HEK293T (cell line): ENCODE measurements around the gene PINK1.

ENCODE experiments used
- ARNT ChIP-seq: fragments of 450-650 bp; IDR thresholded peaks from 2 replicates; pipeline ENCODE4 v1.6.1; 2017; ENCODE audit warnings: mild to moderate bottlenecking
- BHLHE40 ChIP-seq: fragments of 450-650 bp; IDR thresholded peaks from 2 replicates; pipeline ENCODE4 v1.6.1; 2016; ENCODE audit warnings: mild to moderate bottlenecking, moderate library complexity, borderline replicate concordance
- ELF4 ChIP-seq: fragments of 450-650 bp; IDR thresholded peaks from 2 replicates; pipeline ENCODE4 v1.6.1; 2017; ENCODE audit warnings: antibody characterized with exemption
- L3MBTL2 ChIP-seq: fragments of 450-650 bp; conservative IDR thresholded peaks from 2 replicates; pipeline ENCODE4 v1.6.1; 2016; ENCODE audit warnings: mild to moderate bottlenecking
- LEF1 ChIP-seq: fragments of 450-650 bp; IDR thresholded peaks from 2 replicates; pipeline ENCODE4 v1.6.1; 2017; ENCODE audit warnings: mild to moderate bottlenecking, borderline replicate concordance

GRCh38 chr1:20630729-20631128 lies 2.5 kb upstream of the PINK1 start:
- TF ChIP-seq ELF4: no peak
- no peak for TF ChIP-seq BHLHE40
- TF ChIP-seq L3MBTL2: no peak
- no peak for TF ChIP-seq ARNT
- TF ChIP-seq LEF1: no peak
